WI38 (cell line): ENCODE results near the gene GNG7.
"Not testable (repeated sequence)": the region's sequence is repeated elsewhere in the genome, so short reads cannot be mapped to it uniquely, and the experiment has no call there.

ENCODE experiments used
- H3K4me3 ChIP-seq: 2 replicates; pipeline ENCODE4 v1.5.1; 2011; ENCODE audit warnings: low read depth, mild to moderate bottlenecking, control low read depth, low read length
- TF ChIP-seq, protein P1 (sequence below): IDR thresholded peaks from 2 replicates; pipeline ENCODE4 v1.5.1; 2012; ENCODE audit warnings: low read depth, mild to moderate bottlenecking, control low read depth, low read length

The GNG7 gene

DNA sequence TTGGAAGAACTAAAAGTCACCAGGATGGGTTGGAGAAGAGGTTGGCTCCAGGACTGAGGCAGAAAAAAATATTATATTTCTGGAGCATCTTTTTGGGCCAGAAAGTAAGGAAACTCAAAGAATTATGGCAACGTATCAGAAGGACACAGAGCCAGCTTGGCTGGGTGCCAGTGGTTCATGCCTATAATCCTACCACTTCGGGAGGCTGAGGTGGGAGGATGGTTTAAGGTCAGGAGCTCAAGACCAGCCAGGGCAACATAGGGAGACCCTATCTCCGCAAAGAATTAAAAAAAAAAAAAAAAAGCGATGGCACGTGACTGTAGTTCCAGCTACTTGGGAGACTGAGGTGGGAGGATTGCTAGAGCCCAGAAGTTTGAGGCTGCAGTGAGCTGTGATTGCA lies 118.5 kb downstream of the GNG7 start:
- no peak overlapping the region for H3K4me3 ChIP-seq
- TF ChIP-seq, protein P1, sequence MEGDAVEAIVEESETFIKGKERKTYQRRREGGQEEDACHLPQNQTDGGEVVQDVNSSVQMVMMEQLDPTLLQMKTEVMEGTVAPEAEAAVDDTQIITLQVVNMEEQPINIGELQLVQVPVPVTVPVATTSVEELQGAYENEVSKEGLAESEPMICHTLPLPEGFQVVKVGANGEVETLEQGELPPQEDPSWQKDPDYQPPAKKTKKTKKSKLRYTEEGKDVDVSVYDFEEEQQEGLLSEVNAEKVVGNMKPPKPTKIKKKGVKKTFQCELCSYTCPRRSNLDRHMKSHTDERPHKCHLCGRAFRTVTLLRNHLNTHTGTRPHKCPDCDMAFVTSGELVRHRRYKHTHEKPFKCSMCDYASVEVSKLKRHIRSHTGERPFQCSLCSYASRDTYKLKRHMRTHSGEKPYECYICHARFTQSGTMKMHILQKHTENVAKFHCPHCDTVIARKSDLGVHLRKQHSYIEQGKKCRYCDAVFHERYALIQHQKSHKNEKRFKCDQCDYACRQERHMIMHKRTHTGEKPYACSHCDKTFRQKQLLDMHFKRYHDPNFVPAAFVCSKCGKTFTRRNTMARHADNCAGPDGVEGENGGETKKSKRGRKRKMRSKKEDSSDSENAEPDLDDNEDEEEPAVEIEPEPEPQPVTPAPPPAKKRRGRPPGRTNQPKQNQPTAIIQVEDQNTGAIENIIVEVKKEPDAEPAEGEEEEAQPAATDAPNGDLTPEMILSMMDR: no peak

DNA sequence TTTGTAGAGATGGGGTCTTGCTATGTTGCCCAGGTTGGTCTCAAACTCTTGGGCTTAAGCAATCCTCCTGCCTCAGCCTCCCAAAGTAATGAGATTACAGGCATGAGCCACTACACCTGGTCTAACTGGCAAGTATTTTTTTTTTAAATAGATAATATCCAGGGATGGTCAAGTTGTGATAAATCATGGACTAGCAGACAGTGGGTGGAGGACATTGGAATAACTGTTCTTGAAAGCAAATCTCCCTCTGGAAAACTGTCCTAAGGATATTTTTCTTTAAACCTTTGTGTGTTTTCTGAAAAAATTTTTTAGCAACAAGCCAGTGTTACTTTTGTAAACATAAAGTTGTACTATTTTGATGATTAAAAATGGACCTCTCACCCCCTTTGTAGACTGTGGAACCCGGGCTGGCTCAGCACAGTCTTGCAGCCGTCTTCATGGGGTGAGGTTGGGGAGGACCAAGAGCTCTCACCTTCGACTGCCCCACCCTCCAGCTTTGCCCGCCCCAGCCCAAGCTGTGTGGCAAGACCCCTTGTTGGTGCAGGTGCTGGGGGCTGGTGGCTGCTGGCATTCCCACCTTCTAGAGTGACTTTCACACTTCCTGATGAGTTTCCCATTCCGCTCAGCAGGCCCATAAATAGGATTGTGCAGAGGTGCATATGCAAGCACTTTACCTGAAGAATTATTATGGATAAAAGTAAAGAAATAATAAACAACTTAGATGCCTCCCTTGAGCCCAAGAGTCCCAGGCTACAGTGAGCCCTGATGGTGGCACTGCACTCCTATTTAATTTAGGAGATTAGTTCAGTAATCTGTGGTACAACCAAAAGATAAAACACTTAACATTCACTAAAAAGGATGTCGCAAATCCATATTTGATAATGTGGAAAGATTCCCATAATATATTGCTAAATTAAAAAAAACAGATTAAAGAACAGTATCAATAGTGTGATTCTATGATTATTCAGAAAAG lies 119.2 kb downstream of the GNG7 start:
- TF ChIP-seq, protein P1: no peak
- no peak overlapping the region for H3K4me3 ChIP-seq

DNA sequence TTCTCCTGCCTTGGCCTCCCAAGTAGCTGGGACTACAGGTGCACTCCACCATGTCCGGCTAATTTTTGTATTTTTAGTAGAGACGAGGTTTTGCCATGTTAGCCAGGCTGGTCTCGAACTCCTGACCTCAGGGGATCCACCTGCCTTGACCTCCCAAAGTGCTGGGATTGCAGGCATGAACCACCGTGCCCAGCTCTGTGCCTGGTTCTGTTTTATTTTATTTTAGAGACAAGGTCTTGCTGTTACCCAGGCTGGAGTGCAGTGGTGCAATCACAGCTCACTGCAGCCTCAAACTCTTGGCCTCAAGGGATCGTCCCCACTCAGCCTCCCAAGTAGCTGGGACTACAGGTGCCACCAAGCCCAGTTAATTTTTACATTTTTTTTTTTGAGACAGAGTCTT lies 122.1 kb downstream of the GNG7 start:
- H3K4me3 ChIP-seq: not testable (repeated sequence)

DNA sequence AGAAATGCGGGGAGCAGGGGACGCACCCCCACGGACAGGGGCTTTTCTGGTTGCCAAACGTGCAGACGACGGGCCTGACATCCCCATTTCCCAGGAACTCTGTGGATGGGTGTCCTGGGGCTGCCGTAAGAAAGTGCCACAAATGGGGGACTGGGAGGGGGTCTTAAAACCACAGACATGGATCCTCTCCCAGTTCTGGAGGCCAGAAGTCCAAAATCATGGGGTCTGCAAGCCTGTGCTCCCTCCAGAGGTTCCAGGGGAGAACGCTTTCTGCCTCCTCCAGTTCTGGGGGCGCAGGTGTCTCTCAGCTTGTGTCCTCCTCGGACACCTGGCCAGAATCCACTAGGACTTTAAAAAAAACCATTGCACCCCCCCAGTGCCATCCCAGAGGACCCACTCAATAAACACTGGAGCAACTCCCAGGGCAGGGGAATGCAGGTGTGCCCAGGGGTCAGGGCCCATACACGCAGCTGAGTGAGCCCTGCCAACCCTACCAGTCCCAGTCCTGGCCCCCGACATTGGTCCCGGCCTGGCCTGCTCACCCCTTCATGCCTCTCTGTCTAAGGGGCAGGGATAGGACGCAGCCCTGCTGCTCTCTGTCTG lies 122.7 kb downstream of the GNG7 start:
- TF ChIP-seq, protein P1: no peak
- no peak overlapping the region; the same call in 1 of the 2 replicates for H3K4me3 ChIP-seq

DNA sequence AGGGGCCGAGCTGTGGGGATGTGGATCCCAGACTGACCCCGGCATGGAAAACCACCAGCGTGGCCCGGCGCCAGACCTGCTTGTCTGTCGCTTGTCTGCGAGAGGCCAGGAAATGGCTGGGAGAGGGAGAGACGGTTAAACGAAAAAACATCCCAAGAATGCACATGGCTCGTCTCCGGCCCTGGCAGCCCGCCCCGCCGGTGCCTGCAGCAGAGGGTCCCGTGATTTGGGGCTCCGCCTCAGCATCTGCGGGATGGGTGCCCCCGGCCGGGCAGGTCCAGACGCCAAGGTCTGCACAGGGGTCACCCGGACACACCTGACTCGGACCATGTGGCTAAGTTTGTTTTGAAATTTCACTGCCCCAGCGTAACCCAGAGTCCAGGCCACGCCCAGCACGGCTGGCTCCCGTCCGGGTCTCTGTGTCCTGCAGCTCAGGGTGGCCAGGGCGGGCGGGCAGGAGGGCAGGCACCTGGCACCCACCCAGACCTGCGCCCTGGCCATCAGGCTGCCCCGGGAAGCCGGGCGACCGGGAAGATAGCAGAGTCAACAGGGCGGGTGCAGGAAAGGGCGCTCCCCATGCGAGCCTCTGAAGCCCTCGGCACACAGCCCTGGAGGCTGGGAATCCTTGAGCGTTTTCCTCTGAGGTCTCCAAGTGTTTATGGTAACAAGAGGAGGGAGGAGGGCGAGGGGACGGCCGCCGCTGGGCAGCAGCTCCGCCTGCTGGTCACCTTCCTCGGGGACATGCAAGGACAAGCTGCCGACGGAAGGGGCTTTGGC lies 123.4 kb downstream of the GNG7 start:
- H3K4me3 ChIP-seq: peak overlapping the region; percentile 62
- TF ChIP-seq, protein P1: peak; percentile 98

DNA sequence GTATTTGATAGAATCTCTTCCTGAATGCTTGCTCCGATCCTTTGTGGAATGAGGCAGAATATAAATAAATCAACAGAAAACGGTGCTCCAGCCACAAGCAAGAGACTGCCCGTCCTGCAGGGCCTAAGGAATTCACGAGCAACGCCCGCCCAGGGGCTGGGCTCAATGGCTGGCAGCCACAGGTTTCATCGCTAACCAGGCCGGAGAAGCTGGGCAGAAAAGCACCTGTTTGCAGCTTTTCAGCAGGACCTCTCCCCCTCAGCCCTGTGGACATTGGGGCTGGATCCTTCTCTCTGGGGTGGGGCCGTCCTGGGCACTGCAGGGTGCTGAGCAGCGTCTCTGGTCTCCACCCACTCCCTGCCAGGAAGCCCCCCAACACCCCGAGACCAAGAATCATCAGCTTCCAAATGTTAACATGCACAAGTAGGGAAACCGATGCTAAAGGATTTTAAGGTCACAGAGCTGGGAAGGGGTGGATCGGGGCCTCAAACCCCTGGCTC lies 124.1 kb downstream of the GNG7 start:
- TF ChIP-seq, protein P1: no peak
- peak overlapping the region; percentile 62 for H3K4me3 ChIP-seq

DNA sequence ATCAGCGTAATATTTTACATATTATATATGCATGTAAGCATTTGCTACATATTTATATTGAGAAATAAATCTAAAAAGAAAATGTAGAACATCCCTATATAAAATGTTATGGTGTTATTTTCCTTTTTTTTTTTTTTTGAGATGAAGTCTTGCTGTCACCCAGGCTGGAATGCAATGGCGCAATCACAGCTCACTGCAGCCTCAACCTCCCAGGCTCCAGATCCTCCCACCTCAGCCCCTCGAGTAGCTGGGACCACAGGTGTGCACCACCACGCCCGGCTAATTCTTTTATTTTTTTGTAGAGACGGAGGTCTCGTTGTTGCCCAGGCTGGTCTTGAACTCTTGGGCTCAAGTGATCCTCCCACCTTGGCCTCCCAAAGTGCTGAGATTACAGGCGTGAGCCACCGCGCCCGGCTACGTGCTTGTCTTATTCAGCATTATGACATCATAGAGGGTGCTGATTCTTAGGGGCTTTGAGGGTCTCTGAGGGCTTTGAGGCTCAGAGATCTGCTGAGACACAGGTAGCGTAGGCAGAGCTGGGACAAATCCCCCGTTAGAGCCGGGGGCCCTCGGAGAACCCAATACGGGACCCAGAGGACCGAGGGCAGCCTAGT lies 124.7 kb downstream of the GNG7 start:
- no peak overlapping the region for H3K4me3 ChIP-seq
- TF ChIP-seq, protein P1: no peak
